Astrocyte (in vitro differentiated cells and primary cell): Measurements from ENCODE around the gene AP2M1.

Experiments used
- CTCF ChIP-seq: IDR thresholded peaks from 2 replicates; pipeline ENCODE4 v1.5.1; 2011; ENCODE audit warnings: low read depth, mild to moderate bottlenecking, inconsistent platforms, low read length, moderate library complexity; ENCODE audit not compliant: insufficient read depth
- EZH2 ChIP-seq: IDR thresholded peaks from 2 replicates; pipeline ENCODE4 v1.6.1; 2012; ENCODE audit warnings: mild to moderate bottlenecking, low read length, inconsistent platforms; ENCODE audit not compliant: insufficient read depth

GRCh38 chr3:184157206-184157605 lies 17.4 kb upstream of the AP2M1 start:
- TF ChIP-seq CTCF, result no peak
- no peak for TF ChIP-seq EZH2
